Measurements from ENCODE around the gene NTF3.

Gene NTF3

GRCh38 chr12:5479761-5480160 is 47.9 kb downstream of the NTF3 start:
- in situ Hi-C loops (cut with HindIII; ENCODE audit: low pct_ligation_motif_present, low pct_unique_long_range_greater_than_20kb, low sequenced_read_pairs) = no loop called here
- no peak for DNase-seq

- in situ Hi-C loops (cut with HindIII; ENCODE audit: low pct_ligation_motif_present, low pct_unique_long_range_greater_than_20kb, low sequenced_read_pairs) = no loop called here
- DNase-seq = no peak
Measured at GRCh38 chr12:5480218-5480937, 48.5 kb downstream of the NTF3 start.

GRCh38 chr12:5480938-5481303 is 49.0 kb downstream of the NTF3 start:
- DNase-seq = no peak
- in situ Hi-C loops (cut with HindIII; ENCODE audit: low pct_ligation_motif_present, low pct_unique_long_range_greater_than_20kb, low sequenced_read_pairs) = no loop called here

GRCh38 chr12:5481645-5482044 is 49.7 kb downstream of the NTF3 start:
- no peak for DNase-seq
- in situ Hi-C loops (cut with HindIII; ENCODE audit: low pct_ligation_motif_present, low pct_unique_long_range_greater_than_20kb, low sequenced_read_pairs) = no loop called here

GRCh38 chr12:5484426-5484825 is 52.5 kb downstream of the NTF3 start:
- no peak for DNase-seq
- in situ Hi-C loops (cut with HindIII; ENCODE audit: low pct_ligation_motif_present, low pct_unique_long_range_greater_than_20kb, low sequenced_read_pairs) = no loop called here

- in situ Hi-C loops (cut with HindIII; ENCODE audit: low pct_ligation_motif_present, low pct_unique_long_range_greater_than_20kb, low sequenced_read_pairs) = no loop called here
Measured at GRCh38 chr12:5485454-5485853, 53.5 kb downstream of the NTF3 start.

GRCh38 chr12:5487076-5487475 is 55.2 kb downstream of the NTF3 start:
- in situ Hi-C loops (cut with HindIII; ENCODE audit: low pct_ligation_motif_present, low pct_unique_long_range_greater_than_20kb, low sequenced_read_pairs) = no loop called here
- DNase-seq = no peak

More at GRCh38 chr12:5485454-5485853, 53.5 kb downstream of the NTF3 start:
- DNase-seq = no peak

GRCh38 chr12:5487948-5488625 is 56.2 kb downstream of the NTF3 start:
- in situ Hi-C loops (cut with HindIII; ENCODE audit: low pct_ligation_motif_present, low pct_unique_long_range_greater_than_20kb, low sequenced_read_pairs) = no loop called here
- DNase-seq = no peak

GRCh38 chr12:5488626-5488955 is 56.7 kb downstream of the NTF3 start:
- in situ Hi-C loops (cut with HindIII; ENCODE audit: low pct_ligation_motif_present, low pct_unique_long_range_greater_than_20kb, low sequenced_read_pairs) = no loop called here
- no peak for DNase-seq

GRCh38 chr12:5489017-5489416 is 57.1 kb downstream of the NTF3 start:
- in situ Hi-C loops (cut with HindIII; ENCODE audit: low pct_ligation_motif_present, low pct_unique_long_range_greater_than_20kb, low sequenced_read_pairs) = no loop called here
- DNase-seq = no peak

GRCh38 chr12:5489760-5490406 is 58.0 kb downstream of the NTF3 start:
- in situ Hi-C loops (cut with HindIII; ENCODE audit: low pct_ligation_motif_present, low pct_unique_long_range_greater_than_20kb, low sequenced_read_pairs) = no loop called here
- no peak for DNase-seq

GRCh38 chr12:5492562-5492961 is 60.7 kb downstream of the NTF3 start:
- DNase-seq = no peak
- in situ Hi-C loops (cut with HindIII; ENCODE audit: low pct_ligation_motif_present, low pct_unique_long_range_greater_than_20kb, low sequenced_read_pairs) = no loop called here

- peak; percentile 21 for DNase-seq
- in situ Hi-C loops (cut with HindIII; ENCODE audit: low pct_ligation_motif_present, low pct_unique_long_range_greater_than_20kb, low sequenced_read_pairs) = no loop called here
Measured at GRCh38 chr12:5493018-5493417, 61.1 kb downstream of the NTF3 start.

- in situ Hi-C loops (cut with HindIII; ENCODE audit: low pct_ligation_motif_present, low pct_unique_long_range_greater_than_20kb, low sequenced_read_pairs) = no loop called here
- no peak for DNase-seq
Measured at GRCh38 chr12:5494343-5494742, 62.4 kb downstream of the NTF3 start.

- no peak for DNase-seq
- in situ Hi-C loops (cut with HindIII; ENCODE audit: low pct_ligation_motif_present, low pct_unique_long_range_greater_than_20kb, low sequenced_read_pairs) = no loop called here
Measured at GRCh38 chr12:5497329-5498053, 65.6 kb downstream of the NTF3 start.

GRCh38 chr12:5498076-5498475 is 66.2 kb downstream of the NTF3 start:
- in situ Hi-C loops (cut with HindIII; ENCODE audit: low pct_ligation_motif_present, low pct_unique_long_range_greater_than_20kb, low sequenced_read_pairs) = no loop called here
- DNase-seq = no peak

GRCh38 chr12:5498806-5499205 is 66.9 kb downstream of the NTF3 start:
- in situ Hi-C loops (cut with HindIII; ENCODE audit: low pct_ligation_motif_present, low pct_unique_long_range_greater_than_20kb, low sequenced_read_pairs) = no loop called here
- DNase-seq = no peak

GRCh38 chr12:5499566-5500330 is 67.8 kb downstream of the NTF3 start:
- no peak for DNase-seq

GRCh38 chr12:5500331-5500659 is 68.4 kb downstream of the NTF3 start:
- in situ Hi-C loops (cut with HindIII; ENCODE audit: low pct_ligation_motif_present, low pct_unique_long_range_greater_than_20kb, low sequenced_read_pairs) = no loop called here
- no peak for DNase-seq

More at GRCh38 chr12:5499566-5500330, 67.8 kb downstream of the NTF3 start:
- in situ Hi-C loops (cut with HindIII; ENCODE audit: low pct_ligation_motif_present, low pct_unique_long_range_greater_than_20kb, low sequenced_read_pairs) = no loop called here

All from ACHN (cell line).